Sciatic nerve (tissue), 2 donors: ENCODE results near the gene CTSC. TPM values are rescaled to one million over a fixed set of nuclear protein-coding genes. Genes with fewer than 3 reads are reported as not detected.
A peak's percentile ranks its signal among the peaks of the same experiment; 100 is the strongest.

Experiments
- ATAC-seq: fragments of 200-7000 bp; cut with Tn5 transposase; one replicate; pipeline ENCODE4 v1.9.1; 2020; ENCODE audit warnings: mild to moderate bottlenecking, moderate library complexity
- DNase-seq: peaks from one replicate; pipeline ENCODE4 v3.0.0-alpha.2; 2020; ENCODE audit warnings: low spot score
- intact Hi-C: fragments of 100-400 bp; cut with DNase I; formaldehyde crosslinking; loops from one replicate; pipeline ENCODE4 v1.14.2; 2022
- total RNA-seq: library from RNA; stranded (reverse); fragmentation: NEBNext Ultra II Directional; extraction: Animal tissue kit (Norgen Biotek cat#: 25700); gene quantifications from one replicate; pipeline ENCODE4 v1.2.1, GENCODE V29; 2021
- donor health status: DM: no; HTN: no; CAD: no.
- donor health status: DM: no; HTN: no; CAD: no.

The CTSC gene
- total RNA-seq, 1 donor from 2014 or later = 85.2 TPM

GRCh38 chr11:88354912-88355311 is 17.4 kb upstream of the CTSC start:
- no peak for DNase-seq
- ATAC-seq = no peak
- intact Hi-C loops = no loop called here

GRCh38 chr11:88353835-88354496 is 16.4 kb upstream of the CTSC start:
- intact Hi-C loops = no loop called here
- ATAC-seq (no peak), DNase-seq (no peak)

GRCh38 chr11:88353386-88353785 is 15.8 kb upstream of the CTSC start:
- intact Hi-C loops = no loop called here
- DNase-seq (no peak), ATAC-seq (no peak)

- ATAC-seq = no peak
- no peak for DNase-seq
- intact Hi-C loops = no loop called here
These were observed 14.6 kb upstream of the CTSC start for GRCh38 chr11:88352139-88352538.

GRCh38 chr11:88348870-88349269 is 11.3 kb upstream of the CTSC start:
- intact Hi-C loops = no loop called here
- DNase-seq = no peak
- no peak for ATAC-seq

- ATAC-seq = no peak
- intact Hi-C loops = no loop called here
These were observed 8.4 kb upstream of the CTSC start for GRCh38 chr11:88345949-88346348.

GRCh38 chr11:88345408-88345807 is 7.9 kb upstream of the CTSC start:
- DNase-seq = no peak
- no peak for ATAC-seq
- intact Hi-C loops = no loop called here

More at GRCh38 chr11:88345949-88346348, 8.4 kb upstream of the CTSC start:
- DNase-seq = no peak

GRCh38 chr11:88344869-88345268 is 7.3 kb upstream of the CTSC start:
- DNase-seq (no peak), ATAC-seq (no peak)
- intact Hi-C loops = no loop called here

- ATAC-seq (no peak), DNase-seq (no peak)
- intact Hi-C loops = no loop called here
These were observed 4.2 kb upstream of the CTSC start for GRCh38 chr11:88341522-88342251.

GRCh38 chr11:88340366-88340935 is 2.9 kb upstream of the CTSC start:
- intact Hi-C loops = no loop called here
- ATAC-seq = no peak
- DNase-seq = no peak

- intact Hi-C loops = no loop called here
- peak; percentile 65 for DNase-seq
- ATAC-seq = peak; percentile 83
These were observed 592 bp upstream of the CTSC start for GRCh38 chr11:88337987-88338668.

- no peak for DNase-seq
- intact Hi-C loops = no loop called here
- no peak for ATAC-seq
These were observed 2.3 kb downstream of the CTSC start for GRCh38 chr11:88335284-88335683.

- intact Hi-C loops = no loop called here
- ATAC-seq (no peak), DNase-seq (no peak)
These were observed 3.7 kb downstream of the CTSC start for GRCh38 chr11:88333862-88334261.

GRCh38 chr11:88332851-88333250 is 4.7 kb downstream of the CTSC start:
- ATAC-seq (no peak), DNase-seq (no peak)
- intact Hi-C loops = no loop called here

GRCh38 chr11:88330826-88331428 is 6.6 kb downstream of the CTSC start:
- DNase-seq (no peak), ATAC-seq (no peak)
- intact Hi-C loops = no loop called here

- intact Hi-C loops = no loop called here
- ATAC-seq (no peak), DNase-seq (no peak)
These were observed 7.8 kb downstream of the CTSC start for GRCh38 chr11:88329563-88330250.

- intact Hi-C loops = no loop called here
- DNase-seq (no peak), ATAC-seq (no peak)
These were observed 9.9 kb downstream of the CTSC start for GRCh38 chr11:88327462-88328143.

GRCh38 chr11:88327061-88327460 is 10.5 kb downstream of the CTSC start:
- ATAC-seq (no peak), DNase-seq (no peak)
- intact Hi-C loops = no loop called here
